AG10803 (cell line): ENCODE results near the gene CMIP.
"Not testable (repeated sequence)": the region's sequence is repeated elsewhere in the genome, so short reads cannot be mapped to it uniquely, and the experiment has no call there.

Experiments
- DNase-seq: peaks from one replicate; pipeline ENCODE4 v3.0.0; 2010; ENCODE audit warnings: low read depth
- H3K4me3 ChIP-seq: 2 replicates; pipeline ENCODE4 v1.5.1; 2011; ENCODE audit warnings: mild to moderate bottlenecking, low read length, control low read depth
- CTCF ChIP-seq: conservative IDR thresholded peaks from 2 replicates; pipeline ENCODE4 v1.5.1; 2011; ENCODE audit warnings: mild to moderate bottlenecking, low read length, control low read depth, inconsistent platforms

The CMIP gene

GRCh38 chr16:81733295-81733694 is 288.7 kb downstream of the CMIP start:
- no peak for TF ChIP-seq CTCF
- no peak for DNase-seq
- H3K4me3 ChIP-seq, result no peak overlapping the region

- TF ChIP-seq CTCF, result no peak
- no peak for DNase-seq
- no peak overlapping the region for H3K4me3 ChIP-seq
Measured at GRCh38 chr16:81734632-81735434, 290.2 kb downstream of the CMIP start.

- peak overlapping the region; percentile 49 for H3K4me3 ChIP-seq
- TF ChIP-seq CTCF, result peak; percentile 79
- peak; percentile 51 for DNase-seq
Measured at GRCh38 chr16:81737885-81738536, 293.4 kb downstream of the CMIP start.

GRCh38 chr16:81738783-81739496 is 294.3 kb downstream of the CMIP start:
- H3K4me3 ChIP-seq, result no peak overlapping the region
- DNase-seq, result no peak
- no peak for TF ChIP-seq CTCF

- H3K4me3 ChIP-seq, result no peak overlapping the region
- no peak for TF ChIP-seq CTCF
- no peak for DNase-seq
Measured at GRCh38 chr16:81739503-81739902, 294.9 kb downstream of the CMIP start.

GRCh38 chr16:81740169-81740568 is 295.6 kb downstream of the CMIP start:
- no peak overlapping the region for H3K4me3 ChIP-seq
- TF ChIP-seq CTCF, result no peak
- no peak for DNase-seq

GRCh38 chr16:81741430-81741770 is 296.8 kb downstream of the CMIP start:
- H3K4me3 ChIP-seq, DNase-seq: not testable (repeated sequence)
